Progenitor cell of endocrine pancreas (in vitro differentiated cells): ENCODE measurements around the gene PDE7B. TPM values are rescaled to one million over a fixed set of nuclear protein-coding genes. Genes with fewer than 3 reads are reported as not detected.

Source experiments
- DNase-seq: peaks from one replicate; pipeline ENCODE4 v3.0.0; 2021; ENCODE audit warnings: low spot score; ENCODE audit not compliant: unreplicated experiment
- H3K27ac Mint-ChIP-seq: 2 replicates; pipeline ENCODE4 v1.8.0; 2021; ENCODE audit warnings: mild to moderate bottlenecking, moderate library complexity, mixed read lengths
- H3K27me3 Mint-ChIP-seq: 2 replicates; pipeline ENCODE4 v1.8.0; 2021; ENCODE audit warnings: mixed read lengths
- H3K36me3 Mint-ChIP-seq: 2 replicates; pipeline ENCODE4 v1.8.0; 2022; ENCODE audit warnings: mixed read lengths; ENCODE audit not compliant: insufficient read depth
- H3K4me1 Mint-ChIP-seq: 2 replicates; pipeline ENCODE4 v1.8.0; 2021; ENCODE audit warnings: low read depth, mixed read lengths
- H3K4me3 Mint-ChIP-seq: 2 replicates; pipeline ENCODE4 v1.8.0; 2021; ENCODE audit warnings: low read depth, mild to moderate bottlenecking, moderate library complexity, mixed read lengths
- H3K9me3 Mint-ChIP-seq: 2 replicates; pipeline ENCODE4 v1.8.0; 2021; ENCODE audit warnings: low read depth, mixed read lengths
- total RNA-seq: library from RNA; stranded (reverse); gene quantifications from 2 replicates; pipeline ENCODE4 v1.2.1, GENCODE V29; 2021
- TF ChIP-seq, protein P1 (sequence below): fragments of 200-600 bp; sonication (generic); IDR thresholded peaks from one replicate; pipeline ENCODE4 v1.5.0; 2021; ENCODE audit warnings: antibody characterized with exemption, mild to moderate bottlenecking; ENCODE audit not compliant: unreplicated experiment

PDE7B gene
- total RNA-seq, 1 donor from 2014 or later: 0.07 TPM

DNA sequence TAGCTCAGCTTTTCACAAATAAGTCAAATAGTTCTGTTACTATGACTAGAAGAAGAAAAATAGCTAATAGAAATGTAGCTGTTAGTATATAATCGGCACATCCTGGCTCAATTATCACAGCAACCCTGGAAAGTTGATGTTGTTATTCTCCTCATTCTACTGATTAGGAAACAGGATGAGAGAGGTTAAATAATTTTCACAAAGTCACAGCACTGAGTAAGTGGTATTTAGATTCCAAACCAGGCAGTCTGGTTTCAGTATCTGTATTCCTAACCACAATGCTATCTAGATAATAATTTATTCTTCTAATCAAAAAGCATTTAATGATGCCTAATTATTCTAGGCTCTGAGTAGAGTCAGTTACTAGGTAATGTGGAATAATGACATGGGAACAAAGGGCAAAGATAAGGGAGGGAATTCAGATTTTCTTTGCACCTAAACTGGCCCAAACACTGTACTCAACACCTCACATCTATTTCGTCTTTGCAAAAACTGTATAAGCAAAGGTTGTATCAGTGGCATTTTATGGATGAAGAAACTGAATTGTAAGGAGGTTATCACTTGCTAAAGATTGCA lies 51.3 kb downstream of the PDE7B start:
- H3K27ac Mint-ChIP-seq: no peak overlapping the region
- H3K9me3 Mint-ChIP-seq: no peaks in the 10 kb centered on the region
- TF ChIP-seq, protein P1, sequence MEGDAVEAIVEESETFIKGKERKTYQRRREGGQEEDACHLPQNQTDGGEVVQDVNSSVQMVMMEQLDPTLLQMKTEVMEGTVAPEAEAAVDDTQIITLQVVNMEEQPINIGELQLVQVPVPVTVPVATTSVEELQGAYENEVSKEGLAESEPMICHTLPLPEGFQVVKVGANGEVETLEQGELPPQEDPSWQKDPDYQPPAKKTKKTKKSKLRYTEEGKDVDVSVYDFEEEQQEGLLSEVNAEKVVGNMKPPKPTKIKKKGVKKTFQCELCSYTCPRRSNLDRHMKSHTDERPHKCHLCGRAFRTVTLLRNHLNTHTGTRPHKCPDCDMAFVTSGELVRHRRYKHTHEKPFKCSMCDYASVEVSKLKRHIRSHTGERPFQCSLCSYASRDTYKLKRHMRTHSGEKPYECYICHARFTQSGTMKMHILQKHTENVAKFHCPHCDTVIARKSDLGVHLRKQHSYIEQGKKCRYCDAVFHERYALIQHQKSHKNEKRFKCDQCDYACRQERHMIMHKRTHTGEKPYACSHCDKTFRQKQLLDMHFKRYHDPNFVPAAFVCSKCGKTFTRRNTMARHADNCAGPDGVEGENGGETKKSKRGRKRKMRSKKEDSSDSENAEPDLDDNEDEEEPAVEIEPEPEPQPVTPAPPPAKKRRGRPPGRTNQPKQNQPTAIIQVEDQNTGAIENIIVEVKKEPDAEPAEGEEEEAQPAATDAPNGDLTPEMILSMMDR: no peak
- no peak overlapping the region for H3K4me3 Mint-ChIP-seq
- no peaks in the 10 kb centered on the region for H3K36me3 Mint-ChIP-seq
- peaks cover 19% of the 10 kb centered on the region for H3K4me1 Mint-ChIP-seq
- no peak for DNase-seq
- H3K27me3 Mint-ChIP-seq: no peaks in the 10 kb centered on the region

DNA sequence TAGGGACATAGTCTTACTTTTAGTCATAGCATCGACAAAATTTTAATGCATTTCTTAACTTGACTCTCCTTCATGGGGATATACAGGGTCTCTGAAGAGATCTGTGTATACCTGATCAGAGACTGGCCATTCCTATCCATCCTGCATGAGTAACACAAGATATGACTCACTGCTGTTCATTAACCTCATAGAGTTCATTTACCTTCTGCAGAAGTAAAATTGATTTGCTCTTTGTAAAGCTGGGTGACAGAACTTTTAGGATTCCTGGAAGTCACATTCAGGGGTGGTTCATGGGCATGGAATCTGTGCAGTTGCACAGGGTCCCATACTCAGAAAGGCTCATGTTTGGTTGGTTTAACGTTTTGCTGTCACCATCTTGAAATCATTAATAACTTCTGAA lies 53.2 kb downstream of the PDE7B start:
- Mint-ChIP-seq H3K4me3 (no peak overlapping the region), H3K36me3 (no peaks in the 10 kb centered on the region), H3K4me1 (peaks cover 19% of the 10 kb centered on the region), H3K27me3 (no peaks in the 10 kb centered on the region), H3K9me3 (no peaks in the 10 kb centered on the region), H3K27ac (no peak overlapping the region)
- TF ChIP-seq, protein P1: no peak
- DNase-seq: no peak

DNA sequence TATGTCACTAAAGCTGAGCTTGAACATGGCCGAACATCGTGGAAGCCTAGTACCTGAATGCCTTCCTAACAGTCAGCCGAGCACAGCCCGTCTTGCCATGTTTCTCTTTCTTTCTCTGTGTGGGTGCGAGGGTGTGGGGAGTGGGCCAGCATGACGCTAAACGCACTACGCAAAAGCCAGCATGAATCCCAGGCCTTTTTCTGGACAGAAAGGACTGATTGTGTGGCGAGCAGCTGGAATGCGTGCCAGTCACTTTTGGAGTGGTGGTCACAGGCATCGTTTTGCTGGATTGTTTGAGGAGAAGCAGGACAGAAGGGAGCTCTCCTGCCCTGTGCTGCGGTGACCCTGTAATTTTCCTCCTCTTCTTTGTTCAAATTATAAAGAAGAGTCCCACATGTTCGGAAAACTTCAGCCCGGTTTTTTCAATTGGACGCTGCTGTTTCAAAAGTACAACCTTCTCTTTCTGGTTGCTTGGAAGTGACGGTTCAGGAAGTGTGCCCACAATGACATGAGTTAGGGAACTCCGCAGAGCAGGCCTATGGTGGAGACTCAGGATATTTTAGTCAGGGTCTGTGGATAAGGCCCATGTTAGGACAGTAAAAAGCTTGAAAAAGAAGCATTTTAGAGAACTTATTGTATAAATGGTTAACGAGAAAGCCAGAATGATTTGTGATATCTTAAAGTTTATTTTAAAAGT lies 54.3 kb downstream of the PDE7B start:
- Mint-ChIP-seq H3K27me3 (no peaks in the 10 kb centered on the region), H3K27ac (no peak overlapping the region), H3K9me3 (no peaks in the 10 kb centered on the region), H3K4me1 (peaks cover 19% of the 10 kb centered on the region), H3K36me3 (no peaks in the 10 kb centered on the region), H3K4me3 (no peak overlapping the region)
- TF ChIP-seq, protein P1: no peak
- no peak for DNase-seq

DNA sequence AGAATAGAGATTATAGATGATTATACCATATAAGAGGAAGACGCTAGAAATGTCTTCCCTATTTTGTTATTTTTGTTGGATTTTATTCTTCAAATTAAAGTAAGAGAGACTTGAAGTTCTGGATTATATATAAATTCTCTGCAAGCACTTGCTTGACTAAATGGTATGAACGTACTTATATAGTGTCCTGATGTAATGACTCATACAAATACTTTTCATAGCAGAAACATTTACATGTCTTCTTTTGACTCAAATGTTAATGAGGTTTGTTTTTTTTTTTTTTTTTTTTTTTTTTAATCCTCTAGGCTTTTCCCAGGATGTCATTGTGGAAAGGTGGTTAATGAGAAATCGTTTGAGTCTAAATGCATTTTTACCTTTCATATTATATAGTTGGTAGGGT lies 55.0 kb downstream of the PDE7B start:
- Mint-ChIP-seq H3K9me3 (no peaks in the 10 kb centered on the region), H3K4me3 (no peak overlapping the region), H3K36me3 (no peaks in the 10 kb centered on the region), H3K27me3 (no peaks in the 10 kb centered on the region), H3K27ac (no peak overlapping the region), H3K4me1 (peaks cover 19% of the 10 kb centered on the region)
- TF ChIP-seq, protein P1: no peak
- DNase-seq: no peak

DNA sequence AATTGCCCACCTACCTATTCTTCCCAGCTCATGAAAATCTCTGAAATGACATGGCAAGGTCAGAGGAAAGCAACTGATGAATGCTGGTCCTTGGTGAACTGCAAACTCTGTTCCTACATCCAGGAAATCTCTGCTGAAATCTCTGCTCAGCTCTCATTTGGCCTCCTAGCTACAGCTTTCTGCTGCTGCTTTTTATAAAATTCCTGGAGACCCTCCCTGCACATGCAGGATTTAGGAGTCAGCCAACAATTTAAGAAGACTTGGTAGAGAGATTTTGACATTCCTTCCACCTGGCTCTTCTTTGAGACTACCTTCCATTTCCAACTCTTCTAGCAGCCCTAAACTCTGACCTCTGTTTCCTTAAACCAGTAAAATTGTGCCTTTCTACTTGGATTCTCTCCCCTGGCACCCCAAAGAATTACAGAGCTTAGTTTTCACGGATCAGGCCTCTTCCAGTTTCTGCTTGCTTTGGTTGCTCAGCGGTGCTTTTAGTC lies 55.5 kb downstream of the PDE7B start:
- no peak for DNase-seq
- no peaks in the 10 kb centered on the region for H3K27me3 Mint-ChIP-seq
- H3K27ac Mint-ChIP-seq: peak overlapping the region; percentile 1
- peaks cover 18% of the 10 kb centered on the region for H3K4me1 Mint-ChIP-seq
- no peaks in the 10 kb centered on the region for H3K9me3 Mint-ChIP-seq
- no peaks in the 10 kb centered on the region for H3K36me3 Mint-ChIP-seq
- H3K4me3 Mint-ChIP-seq: no peak overlapping the region
- TF ChIP-seq, protein P1: no peak
